SK-N-SH treated with all-trans-retinoic acid at 6 μM for 48 hours (cell line): Measurements from ENCODE around the gene PRDX4.
"Not testable (repeated sequence)": the region's sequence is repeated elsewhere in the genome, so short reads cannot be mapped to it uniquely, and the experiment has no call there.

ENCODE experiments used
- ATAC-seq: fragments of 200-7000 bp; cut with Tn5 transposase; 3 replicates; pipeline ENCODE4 v1.9.1; 2020; ENCODE audit warnings: mild to moderate bottlenecking, moderate library complexity
- ARNTL ChIP-seq: fragments of 450-650 bp; formaldehyde crosslinking; IDR thresholded peaks from 2 replicates; pipeline ENCODE4 v1.5.0; 2020; ENCODE audit warnings: low read depth, mild to moderate bottlenecking, moderate library complexity, borderline replicate concordance
- BACH2 ChIP-seq: fragments of 250-450 bp; sonication (Bioruptor Pico); IDR thresholded peaks from 2 replicates; pipeline ENCODE4 v1.9.0; 2021; ENCODE audit warnings: mild to moderate bottlenecking, borderline replicate concordance
- CREB5 ChIP-seq: fragments of 250-450 bp; sonication (Bioruptor Pico); IDR thresholded peaks from 2 replicates; pipeline ENCODE4 v1.5.1; 2020; ENCODE audit warnings: low read depth, mild to moderate bottlenecking, moderate library complexity
- CSDC2 ChIP-seq: fragments of 250-450 bp; sonication (Bioruptor Pico); IDR thresholded peaks from 2 replicates; pipeline ENCODE4 v1.5.0; 2020; ENCODE audit warnings: mild to moderate bottlenecking, moderate library complexity
- CSRNP3 ChIP-seq: fragments of 250-450 bp; sonication (Bioruptor Pico); IDR thresholded peaks from 2 replicates; pipeline ENCODE4 v1.5.1; 2021; ENCODE audit warnings: mild to moderate bottlenecking, moderate library complexity
- ESRRG ChIP-seq: fragments of 250-450 bp; sonication (Bioruptor Pico); IDR thresholded peaks from 2 replicates; pipeline ENCODE4 v1.6.1; 2021; ENCODE audit warnings: mild to moderate bottlenecking
- GLIS3 ChIP-seq: fragments of 250-450 bp; sonication (Bioruptor Pico); IDR thresholded peaks from 2 replicates; pipeline ENCODE4 v1.5.0; 2020; ENCODE audit warnings: mild to moderate bottlenecking, moderate library complexity
- OSR1 ChIP-seq: fragments of 250-450 bp; sonication (Bioruptor Pico); IDR thresholded peaks from 2 replicates; pipeline ENCODE4 v1.8.0; 2022; ENCODE audit warnings: moderate library complexity, mild to moderate bottlenecking, inconsistent platforms
- PATZ1 ChIP-seq: fragments of 250-450 bp; sonication (Bioruptor Pico); IDR thresholded peaks from 2 replicates; pipeline ENCODE4 v1.8.0; 2020; ENCODE audit warnings: mild to moderate bottlenecking, moderate library complexity, borderline replicate concordance
- POU6F1 ChIP-seq: fragments of 250-450 bp; sonication (Bioruptor Pico); IDR thresholded peaks from 2 replicates; pipeline ENCODE4 v1.8.0; 2021; ENCODE audit warnings: low read depth, mild to moderate bottlenecking, moderate library complexity, borderline replicate concordance
- PPARA ChIP-seq: fragments of 250-450 bp; sonication (Bioruptor Pico); IDR thresholded peaks from 2 replicates; pipeline ENCODE4 v1.5.0; 2020; ENCODE audit warnings: mild to moderate bottlenecking, borderline replicate concordance
- RARB ChIP-seq: fragments of 250-450 bp; sonication (Bioruptor Pico); IDR thresholded peaks from 2 replicates; pipeline ENCODE4 v1.8.0; 2021; ENCODE audit warnings: mild to moderate bottlenecking, moderate library complexity
- SNAI2 ChIP-seq: fragments of 250-450 bp; sonication (Bioruptor Pico); IDR thresholded peaks from 2 replicates; pipeline ENCODE4 v1.5.0; 2020; ENCODE audit warnings: mild to moderate bottlenecking, moderate library complexity
- TSHZ2 ChIP-seq: fragments of 250-450 bp; sonication (Bioruptor Pico); IDR thresholded peaks from 2 replicates; pipeline ENCODE4 v1.5.0; 2020; ENCODE audit warnings: mild to moderate bottlenecking, moderate library complexity
- ZC3H10 ChIP-seq: fragments of 250-450 bp; sonication (Bioruptor Pico); IDR thresholded peaks from 2 replicates; pipeline ENCODE4 v1.5.1; 2021; ENCODE audit warnings: mild to moderate bottlenecking, moderate library complexity
- ZFP3 ChIP-seq: fragments of 250-450 bp; sonication (Bioruptor Pico); IDR thresholded peaks from 2 replicates; pipeline ENCODE4 v1.5.0; 2020; ENCODE audit warnings: mild to moderate bottlenecking, moderate library complexity
- ZFP30 ChIP-seq: fragments of 450-650 bp; formaldehyde crosslinking; IDR thresholded peaks from 2 replicates; pipeline ENCODE4 v1.5.0; 2022; ENCODE audit warnings: mild to moderate bottlenecking, moderate library complexity
- ZNF565 ChIP-seq: fragments of 450-650 bp; formaldehyde crosslinking; conservative IDR thresholded peaks from 2 replicates; pipeline ENCODE4 v1.5.0; 2020; ENCODE audit warnings: low read depth, mild to moderate bottlenecking, moderate library complexity
- ZNF70 ChIP-seq: fragments of 450-650 bp; formaldehyde crosslinking; IDR thresholded peaks from 2 replicates; pipeline ENCODE4 v1.5.0; 2020; ENCODE audit warnings: mild to moderate bottlenecking, moderate library complexity
- ZNF8 ChIP-seq: fragments of 450-650 bp; formaldehyde crosslinking; IDR thresholded peaks from 2 replicates; pipeline ENCODE4 v1.5.0; 2020; ENCODE audit warnings: mild to moderate bottlenecking, moderate library complexity

PRDX4 gene

GRCh38 chrX:23670528-23670927, 3.2 kb downstream of the PRDX4 start:
- TF ChIP-seq ZFP30 (CRISPR knock-in tag) (no peak), ZNF8 (no peak), CSDC2 (CRISPR knock-in tag) (no peak), PATZ1 (CRISPR knock-in tag) (no peak), POU6F1 (no peak), GLIS3 (CRISPR knock-in tag) (no peak), CREB5 (CRISPR knock-in tag) (no peak), TSHZ2 (no peak)
- no peak for ATAC-seq

GRCh38 chrX:23673108-23673507, 5.8 kb downstream of the PRDX4 start:
- no peak for ATAC-seq

GRCh38 chrX:23676486-23676885, 9.2 kb downstream of the PRDX4 start:
- ATAC-seq, result not testable (repeated sequence)

More at GRCh38 chrX:23673108-23673507, 5.8 kb downstream of the PRDX4 start:
- TF ChIP-seq SNAI2, result no peak
- no peak for TF ChIP-seq POU6F1
- no peak for TF ChIP-seq PPARA (CRISPR knock-in tag)
- TF ChIP-seq ZNF70, result no peak
- TF ChIP-seq ZC3H10, result no peak
- TF ChIP-seq ZFP30 (CRISPR knock-in tag), result no peak
- TF ChIP-seq ZNF8, result no peak
- no peak for TF ChIP-seq ARNTL
- TF ChIP-seq ZFP3 (CRISPR knock-in tag), result no peak
- TF ChIP-seq PATZ1 (CRISPR knock-in tag), result no peak

- no peak for ATAC-seq
- no peak for TF ChIP-seq OSR1 (CRISPR knock-in tag)
- TF ChIP-seq ZNF565 (CRISPR knock-in tag), result no peak
- no peak for TF ChIP-seq ESRRG (CRISPR knock-in tag)
- TF ChIP-seq ZFP30 (CRISPR knock-in tag), result no peak
- TF ChIP-seq ARNTL, result no peak
- no peak for TF ChIP-seq PATZ1 (CRISPR knock-in tag)
- TF ChIP-seq CREB5 (CRISPR knock-in tag), result no peak
- TF ChIP-seq RARB (CRISPR knock-in tag), result no peak
- TF ChIP-seq ZC3H10, result no peak
- TF ChIP-seq GLIS3 (CRISPR knock-in tag), result no peak
- no peak for TF ChIP-seq CSDC2 (CRISPR knock-in tag)
- TF ChIP-seq CSRNP3 (CRISPR knock-in tag), result no peak
- no peak for TF ChIP-seq BACH2
- TF ChIP-seq ZNF8, result no peak
Measured at GRCh38 chrX:23692166-23692565, 24.9 kb downstream of the PRDX4 start.
